Measurements from ENCODE around the gene TRMT61A.

Gene TRMT61A

GRCh38 chr14:103568952-103569351, 40.0 kb downstream of the TRMT61A start:
- no peak for DNase-seq (ENCODE audit: low read depth)

- DNase-seq (ENCODE audit: low read depth): no peak
Observed at GRCh38 chr14:103569408-103569807, 40.4 kb downstream of the TRMT61A start.

GRCh38 chr14:103574104-103574503, 45.1 kb downstream of the TRMT61A start:
- no peak for DNase-seq (ENCODE audit: low read depth)

GRCh38 chr14:103574707-103575285, 45.8 kb downstream of the TRMT61A start:
- no peak for DNase-seq (ENCODE audit: low read depth)

GRCh38 chr14:103576371-103577024, 47.5 kb downstream of the TRMT61A start:
- DNase-seq (ENCODE audit: low read depth): no peak

GRCh38 chr14:103578401-103579075, 49.5 kb downstream of the TRMT61A start:
- no peak for DNase-seq (ENCODE audit: low read depth)

- no peak for DNase-seq (ENCODE audit: low read depth)
Observed at GRCh38 chr14:103581206-103581605, 52.2 kb downstream of the TRMT61A start.

GRCh38 chr14:103581954-103582703, 53.1 kb downstream of the TRMT61A start:
- no peak for DNase-seq (ENCODE audit: low read depth)

- no peak for DNase-seq (ENCODE audit: low read depth)
Observed at GRCh38 chr14:103584326-103584915, 55.4 kb downstream of the TRMT61A start.
